GM21717 (cell line): Measurements from ENCODE around the gene NCOA3.

Source experiments
- ATAC-seq: cut with Tn5 transposase; IDR thresholded peaks from one replicate; pipeline ENCODE4 v1.9.1; 2021; ENCODE audit warnings: mild to moderate bottlenecking, moderate library complexity; ENCODE audit not compliant: unreplicated experiment

Gene NCOA3

DNA sequence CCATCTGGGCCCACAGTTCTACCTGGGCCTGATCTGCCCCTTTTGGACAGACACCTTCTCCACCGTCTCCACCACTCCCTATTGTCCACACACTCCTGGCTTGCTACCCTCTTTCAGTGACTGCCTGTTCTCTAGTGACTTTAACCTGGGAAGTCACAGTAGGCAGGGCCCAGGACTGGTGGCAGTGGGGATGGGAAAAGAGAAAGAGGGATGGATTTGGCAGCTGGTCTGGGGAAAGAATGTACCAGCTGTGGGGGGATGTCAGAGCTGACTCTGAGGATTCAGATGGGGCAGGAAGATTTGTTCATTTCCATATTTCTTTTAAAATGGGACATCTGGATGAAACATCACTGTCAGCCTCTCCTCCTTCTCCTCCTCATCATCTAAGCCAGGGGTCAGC, 198.1 kb downstream of the NCOA3 start:
- no peak for ATAC-seq

DNA sequence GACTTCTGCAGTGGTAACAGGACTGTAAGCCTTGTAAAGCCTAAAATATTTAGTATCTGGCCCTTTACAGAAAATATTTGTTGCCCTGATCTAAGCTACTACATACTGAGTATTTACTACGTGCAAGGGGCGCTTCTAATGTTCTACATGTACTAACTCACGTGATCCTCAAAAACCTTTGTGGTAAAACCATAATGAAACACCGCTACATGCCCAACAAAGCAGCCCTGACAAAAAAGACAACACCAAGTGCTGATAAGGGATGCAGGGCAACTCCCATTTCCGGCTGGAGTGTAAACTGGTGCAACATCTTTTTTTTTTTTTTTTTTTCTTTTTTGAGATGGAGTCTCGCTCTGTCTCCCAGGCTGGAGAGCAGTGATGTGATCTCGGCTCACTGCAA, 198.6 kb downstream of the NCOA3 start:
- ATAC-seq: no peak

DNA sequence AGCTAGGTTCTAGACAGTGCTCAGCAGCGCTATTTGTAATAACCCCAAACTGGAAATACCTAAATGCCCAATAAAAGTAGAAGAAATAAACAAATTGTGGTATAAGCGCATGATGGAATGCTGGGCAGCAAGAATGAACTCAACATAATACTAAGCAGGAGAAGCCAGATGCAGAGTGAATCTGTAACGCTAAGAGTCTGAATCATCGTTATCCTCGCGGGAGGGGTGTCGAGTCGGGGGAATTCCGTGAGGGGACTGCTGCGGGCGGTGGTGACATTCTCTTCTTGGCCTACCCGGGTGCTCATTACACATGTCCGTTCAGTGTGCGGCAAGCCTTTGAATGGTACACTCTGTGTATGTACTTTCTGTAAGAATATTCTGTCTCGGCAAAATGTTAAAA, 199.9 kb downstream of the NCOA3 start:
- no peak for ATAC-seq

- no peak for ATAC-seq
Observed at GRCh38 chr20:47703748-47704147, 202.1 kb downstream of the NCOA3 start.

DNA sequence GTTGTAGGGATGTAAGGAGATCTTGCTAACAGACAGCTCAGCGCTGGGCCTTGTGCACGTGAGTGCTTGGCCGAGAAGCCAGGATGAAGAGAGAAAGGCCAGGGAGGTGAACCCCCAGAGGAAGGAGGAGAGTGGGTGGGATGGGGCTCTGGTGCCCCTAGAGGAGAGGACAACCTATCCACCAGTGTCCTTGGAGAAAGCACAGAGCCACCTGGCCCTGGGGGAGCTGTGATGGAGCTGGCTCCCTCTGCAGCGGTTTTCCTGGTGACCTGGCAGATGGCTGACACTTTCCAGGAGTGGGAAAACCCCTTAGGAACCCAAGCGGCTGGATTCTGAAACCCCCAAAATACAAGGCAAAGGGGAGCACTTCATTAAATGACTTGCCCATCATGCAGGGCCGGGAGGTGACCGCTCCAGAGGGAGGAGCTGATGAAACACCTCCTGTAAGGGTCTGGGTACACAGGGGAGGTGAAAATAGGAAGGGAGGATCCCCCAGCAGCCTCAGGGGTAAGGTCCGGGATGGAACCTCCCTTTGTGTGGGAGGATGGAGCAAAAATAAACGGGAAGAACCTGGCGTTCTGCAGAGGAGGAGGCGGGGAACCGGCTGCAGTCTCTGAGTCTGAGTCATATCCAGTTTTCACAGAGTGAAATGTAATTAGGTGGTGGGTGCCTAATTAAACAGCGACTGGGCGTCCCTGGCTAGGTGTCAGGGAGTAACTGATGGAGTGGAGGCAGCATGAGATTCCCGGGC, 203.2 kb downstream of the NCOA3 start:
- ATAC-seq: no peak

- ATAC-seq: no peak
Observed at GRCh38 chr20:47705497-47705856, 203.8 kb downstream of the NCOA3 start.

GRCh38 chr20:47706345-47706744, 204.7 kb downstream of the NCOA3 start:
- ATAC-seq: no peak
